Activated CD8-positive, alpha-beta memory T cell treated with anti-CD3 and anti-CD28 coated beads for 24 hours (primary cell): ENCODE measurements around the gene LLGL2.
"Not testable (repeated sequence)": the region's sequence is repeated elsewhere in the genome, so short reads cannot be mapped to it uniquely, and the experiment has no call there.

Experiments
- DNase-seq: peaks from one replicate; pipeline ENCODE4 v3.0.0-alpha.2; 2020

LLGL2 gene

DNA sequence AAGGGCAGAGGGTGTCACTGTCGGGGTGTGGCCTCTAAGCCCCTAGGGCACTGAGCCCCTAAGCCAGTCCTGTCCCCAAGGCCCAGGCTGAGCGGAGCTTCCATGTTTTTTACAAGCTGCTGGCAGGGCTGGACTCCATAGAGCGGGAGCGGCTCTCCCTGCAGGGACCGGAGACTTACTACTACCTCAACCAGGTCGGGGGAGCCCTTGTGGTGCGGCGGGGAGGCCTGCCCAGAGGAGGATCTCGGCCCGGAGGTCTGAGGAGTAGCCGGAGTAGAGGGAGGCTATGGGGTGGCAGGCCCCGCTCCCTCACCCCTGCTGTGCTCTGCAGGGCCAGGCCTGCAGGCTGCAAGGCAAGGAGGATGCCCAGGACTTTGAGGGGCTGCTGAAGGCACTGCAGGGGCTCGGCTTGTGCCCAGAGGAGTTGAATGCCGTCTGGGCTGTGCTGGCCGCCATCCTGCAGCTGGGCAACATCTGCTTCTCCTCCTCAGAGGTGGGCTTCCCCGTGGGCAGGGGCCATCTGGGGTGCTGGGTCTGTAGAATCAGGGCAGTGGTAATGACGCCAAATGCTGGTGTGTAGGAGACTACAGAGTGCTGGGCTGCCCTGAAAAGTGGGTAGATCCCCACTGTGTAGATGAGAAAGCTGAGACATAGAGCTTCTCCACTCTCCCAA lies 67.0 kb downstream of the LLGL2 start:
- DNase-seq: no peak

DNA sequence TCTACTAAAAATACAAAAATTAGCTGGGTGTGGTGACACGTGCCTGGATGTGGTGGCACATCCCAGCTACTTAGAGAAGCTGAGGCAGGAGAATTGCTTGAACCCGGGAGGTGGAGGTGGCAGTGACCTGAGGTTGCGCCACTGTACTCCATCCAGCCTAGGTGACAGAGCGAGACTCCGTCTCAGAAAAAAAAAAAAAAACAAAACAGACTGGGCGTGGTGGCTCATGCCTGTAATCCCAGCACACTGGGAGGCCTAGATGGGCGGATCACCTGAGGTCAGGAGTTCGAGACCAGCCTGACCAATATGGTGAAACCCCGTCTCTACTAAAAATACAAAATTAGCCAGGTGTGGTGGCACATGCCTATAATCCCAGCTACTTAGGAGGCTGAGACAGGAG lies 67.9 kb downstream of the LLGL2 start:
- not testable (repeated sequence) for DNase-seq

- no peak for DNase-seq
Measured at GRCh38 chr17:75594499-75595283, 69.2 kb downstream of the LLGL2 start.

DNA sequence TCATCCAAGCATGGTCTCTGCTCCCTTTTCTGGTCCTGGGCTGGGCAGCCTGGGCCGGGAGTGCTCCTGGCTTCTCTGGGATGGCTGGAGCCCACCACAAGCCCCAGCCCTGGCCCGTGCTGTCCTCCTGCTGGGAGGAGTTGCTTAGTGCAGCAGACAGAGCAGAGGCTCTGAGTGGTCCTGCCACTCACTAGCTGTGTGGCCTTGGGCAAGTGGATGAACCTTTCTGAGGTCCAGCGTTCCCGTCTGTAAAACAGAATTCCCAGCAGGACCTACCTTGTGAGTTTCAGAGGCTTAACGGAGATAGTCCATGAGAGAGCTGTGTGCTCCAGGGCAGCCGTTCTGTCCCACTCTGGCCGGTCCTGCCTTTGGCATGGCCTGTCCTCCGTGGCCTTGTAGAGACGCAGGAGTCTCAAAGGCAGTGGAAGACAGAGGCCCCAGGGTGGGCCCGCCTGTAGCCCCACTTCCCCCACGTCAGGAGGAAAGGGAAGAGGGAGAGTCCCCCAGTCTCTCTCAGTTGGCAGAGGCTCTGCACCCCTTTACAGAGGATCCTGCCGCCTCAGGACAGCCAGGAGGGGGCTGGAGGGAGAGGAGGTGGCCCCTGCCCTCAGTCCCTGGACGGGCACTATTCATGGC lies 69.9 kb downstream of the LLGL2 start:
- DNase-seq: no peak

DNA sequence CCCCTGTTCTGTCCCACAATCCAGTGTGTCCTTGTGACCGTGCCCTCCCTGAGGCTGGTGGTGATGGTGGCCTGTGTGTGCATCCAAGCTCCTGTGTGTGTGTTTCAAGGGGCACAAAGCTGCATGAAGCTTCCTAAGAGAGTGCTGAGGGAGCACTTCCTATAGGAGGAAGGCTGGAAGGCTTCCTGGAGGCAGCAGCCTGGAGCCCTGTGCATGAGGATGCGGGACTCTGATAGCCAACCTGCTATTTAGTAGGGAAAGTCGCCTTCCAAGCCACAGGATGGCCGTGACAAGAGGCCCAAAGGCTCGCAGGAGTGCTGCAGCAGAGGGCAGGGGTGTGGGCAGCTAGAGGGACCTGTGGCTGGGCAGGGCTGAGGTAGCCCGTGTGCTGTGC lies 70.4 kb downstream of the LLGL2 start:
- no peak for DNase-seq

- DNase-seq: no peak
Measured at GRCh38 chr17:75596320-75597087, 71.0 kb downstream of the LLGL2 start.

- peak; percentile 82 for DNase-seq
Measured at GRCh38 chr17:75601057-75601987, 75.8 kb downstream of the LLGL2 start.

GRCh38 chr17:75602644-75603043 lies 77.1 kb downstream of the LLGL2 start:
- no peak for DNase-seq

DNA sequence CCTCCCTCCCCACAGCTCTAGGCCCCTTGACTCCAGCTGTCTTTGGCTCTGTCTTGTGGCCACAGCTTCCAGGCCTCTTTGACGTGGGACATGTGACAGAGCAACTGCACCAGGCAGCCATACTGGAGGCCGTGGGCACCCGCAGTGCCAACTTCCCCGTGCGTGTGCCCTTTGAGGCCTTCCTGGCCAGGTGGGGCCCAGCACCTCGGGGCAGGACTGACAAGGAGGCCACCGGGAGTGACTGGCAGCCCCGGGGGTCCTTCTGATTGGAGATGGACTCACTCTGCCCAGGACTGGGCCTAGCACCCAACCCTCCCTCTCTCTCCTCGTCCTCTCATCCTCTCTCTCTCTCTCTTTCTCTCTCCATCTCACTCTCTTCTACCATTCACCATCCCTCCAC lies 77.6 kb downstream of the LLGL2 start:
- DNase-seq: no peak

DNA sequence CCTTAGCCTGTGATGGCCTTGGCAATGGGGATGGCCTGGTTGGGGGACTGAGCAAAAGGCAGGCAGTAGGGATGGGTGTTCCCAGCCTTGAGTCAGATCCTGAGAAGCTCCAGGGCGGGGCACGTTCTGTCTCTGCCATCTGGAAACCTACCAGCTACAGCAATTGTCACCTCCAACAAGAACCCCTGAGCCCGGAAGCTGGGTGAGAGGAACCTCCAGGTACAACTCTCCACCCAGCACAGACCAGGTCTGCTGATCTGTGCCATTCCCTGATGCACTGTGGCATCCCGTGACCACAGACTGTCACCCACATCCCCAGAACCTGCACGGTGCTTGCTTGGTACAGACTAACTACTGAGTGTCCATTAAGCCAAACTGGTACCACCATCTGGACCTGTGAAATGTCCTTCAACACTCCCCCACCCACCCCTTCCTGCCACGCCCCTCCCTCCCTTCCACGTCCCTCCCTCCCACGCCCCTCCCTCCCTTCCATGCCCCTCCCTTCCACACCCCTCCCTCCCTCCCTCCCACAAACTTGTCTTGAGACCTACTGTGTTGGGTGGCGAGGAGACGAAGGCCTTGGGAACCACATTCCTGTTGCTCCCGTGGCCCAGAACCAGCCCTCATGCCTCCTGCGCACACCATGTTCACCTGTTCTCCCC lies 78.7 kb downstream of the LLGL2 start:
- DNase-seq: no peak

GRCh38 chr17:75605790-75606189 lies 80.3 kb downstream of the LLGL2 start:
- DNase-seq: no peak

DNA sequence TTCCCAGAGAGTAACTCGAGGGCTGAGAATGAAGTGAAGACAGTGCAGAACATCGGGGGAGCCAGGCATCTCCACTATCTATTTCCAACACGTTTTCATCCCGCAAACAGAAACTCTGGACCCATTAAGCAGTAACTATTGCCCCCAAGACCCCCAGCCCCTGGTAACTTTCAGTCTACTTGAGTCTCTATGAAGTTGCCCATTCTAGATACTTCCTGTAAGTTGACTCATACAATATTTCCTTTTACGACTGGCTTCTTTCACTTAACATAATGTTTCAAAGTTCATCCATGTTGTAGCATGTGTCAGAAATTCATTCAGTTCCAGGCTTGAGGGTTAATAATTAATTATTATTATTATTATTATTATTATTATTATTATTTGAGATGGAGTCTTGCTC lies 81.6 kb downstream of the LLGL2 start:
- DNase-seq: no peak

DNA sequence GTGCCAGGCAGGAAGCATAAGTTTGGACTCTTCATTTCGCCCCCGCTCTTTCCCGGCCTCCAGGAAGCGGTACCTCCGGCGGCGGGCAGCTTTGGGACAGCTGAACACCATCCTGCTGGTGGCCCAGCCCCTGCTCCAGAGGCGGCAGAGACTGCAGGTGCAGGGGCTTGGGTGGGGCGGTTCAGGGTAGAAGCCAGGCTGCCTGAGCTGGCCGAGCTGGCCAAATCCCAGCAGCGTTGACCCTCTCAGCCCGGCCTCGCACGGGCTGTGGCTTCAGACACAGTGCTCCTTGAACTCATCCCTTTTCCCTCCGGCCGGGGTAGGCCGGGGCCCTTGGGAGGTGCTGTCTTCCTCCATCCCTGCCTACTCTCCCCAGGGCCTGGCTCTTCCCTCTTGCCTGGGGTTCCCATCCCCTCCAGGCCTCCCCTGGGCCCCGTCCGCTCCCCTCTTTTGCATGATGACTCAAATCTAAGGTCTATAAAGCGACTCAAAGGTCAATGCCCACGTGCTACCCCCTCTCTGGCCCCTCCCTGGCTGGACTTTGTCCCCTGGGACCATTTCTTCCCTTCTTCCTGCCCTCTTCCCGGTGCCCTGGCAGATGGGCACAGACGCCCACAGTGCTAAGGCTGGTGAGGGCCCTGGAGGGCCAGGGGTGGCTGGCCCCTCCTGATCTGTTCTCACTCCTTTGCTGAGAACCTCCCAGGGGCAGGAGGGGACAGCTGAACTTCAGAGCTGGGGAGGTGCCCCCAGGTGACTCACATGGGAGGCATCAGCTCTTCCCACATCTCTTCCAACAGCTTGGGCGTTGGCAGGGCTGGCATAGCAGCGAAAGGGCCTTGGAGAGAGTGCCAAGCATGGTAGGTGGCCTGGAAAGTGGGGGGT lies 84.8 kb downstream of the LLGL2 start:
- no peak for DNase-seq

DNA sequence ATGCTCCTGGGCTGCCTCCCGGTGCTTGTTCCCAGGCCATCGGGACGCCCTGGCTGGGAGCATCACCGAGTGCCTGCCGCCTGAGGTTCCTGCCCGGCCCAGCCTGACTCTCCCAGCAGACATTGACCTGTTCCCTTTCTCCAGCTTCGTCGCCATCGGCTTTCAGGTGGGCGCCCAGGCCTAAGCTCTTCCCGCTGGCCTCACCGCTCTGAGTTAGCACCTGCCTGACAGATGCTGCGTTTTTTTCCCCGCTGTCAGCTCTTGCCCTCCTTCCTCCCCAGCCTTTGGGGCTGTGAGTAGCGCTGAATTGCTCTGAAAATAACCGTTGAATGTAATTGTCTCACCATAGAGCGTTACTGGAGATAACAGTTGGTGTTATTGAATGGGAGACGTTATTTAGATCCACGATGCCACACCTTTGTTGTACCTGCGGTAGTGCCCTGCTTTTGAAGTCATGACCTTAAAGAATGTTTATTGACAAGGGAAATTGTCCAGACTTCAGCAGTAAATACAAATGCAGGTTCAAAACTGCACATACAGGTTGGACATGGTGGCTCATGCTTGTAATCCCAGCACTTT lies 86.4 kb downstream of the LLGL2 start:
- no peak for DNase-seq

GRCh38 chr17:75612906-75613626 lies 87.6 kb downstream of the LLGL2 start:
- DNase-seq: no peak

DNA sequence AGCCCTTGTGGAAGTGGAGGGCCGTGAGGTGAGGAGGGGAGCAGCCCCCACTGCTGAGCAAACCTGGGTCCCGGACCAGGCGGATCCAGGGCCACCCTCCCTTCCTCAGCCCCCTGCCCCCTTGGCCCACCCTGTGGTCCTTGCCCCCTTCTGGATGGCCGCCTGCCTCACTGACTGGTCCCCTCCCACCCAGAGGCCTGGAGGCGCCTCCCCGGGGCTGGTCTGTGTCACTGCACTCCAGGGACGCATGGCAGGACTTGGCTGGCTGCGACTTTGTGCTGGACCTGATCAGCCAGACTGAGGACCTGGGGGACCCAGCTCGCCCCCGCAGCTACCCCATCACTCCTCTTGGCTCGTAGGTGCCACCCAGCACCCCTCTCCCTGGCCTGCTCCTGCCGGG lies 88.5 kb downstream of the LLGL2 start:
- no peak for DNase-seq

GRCh38 chr17:75614556-75615270 lies 89.2 kb downstream of the LLGL2 start:
- no peak for DNase-seq

DNA sequence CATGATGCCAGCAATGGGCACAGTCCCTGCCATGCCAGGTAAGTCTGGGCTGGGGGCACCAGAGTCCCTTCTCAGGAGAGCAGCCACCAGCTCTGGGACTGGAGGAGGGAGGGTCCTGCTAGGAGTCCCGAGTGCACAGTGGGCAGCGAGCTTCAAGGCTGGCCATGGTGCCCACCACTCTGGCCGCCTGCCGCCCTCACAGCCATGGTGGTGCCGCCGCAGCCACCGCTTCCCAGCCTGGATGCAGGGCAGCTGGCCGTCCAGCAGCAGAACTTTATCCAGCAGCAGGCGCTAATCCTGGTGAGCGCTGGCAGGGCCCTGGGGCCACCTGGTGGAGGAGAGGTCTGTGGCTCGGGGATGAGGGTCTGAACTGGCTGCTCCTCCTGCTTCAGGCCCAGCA lies 89.8 kb downstream of the LLGL2 start:
- no peak for DNase-seq
